Coronary artery (tissue), 2 donors: ENCODE data around the gene CLNK.

Experiments
- DNase-seq: peaks from one replicate; pipeline ENCODE4 v3.0.0-alpha.2; 2017; ENCODE audit warnings: low spot score
- H3K27ac ChIP-seq, 2 donors: fragments of 200-600 bp; sonication (generic); one replicate each; pipeline ENCODE4 v1.5.1; 2016 to 2019
- H3K4me3 ChIP-seq: fragments of 200-600 bp; sonication (generic); 2 replicates; pipeline ENCODE4 v1.5.1; 2016; ENCODE audit warnings: mild to moderate bottlenecking, moderate library complexity
- TF ChIP-seq, protein P1 (sequence below): fragments of 200-600 bp; sonication (generic); IDR thresholded peaks from one replicate; pipeline ENCODE4 v1.5.1; 2019; ENCODE audit warnings: antibody characterized with exemption

The CLNK gene

GRCh38 chr4:10635091-10635490, 49.5 kb downstream of the CLNK start:
- TF ChIP-seq, protein P1, sequence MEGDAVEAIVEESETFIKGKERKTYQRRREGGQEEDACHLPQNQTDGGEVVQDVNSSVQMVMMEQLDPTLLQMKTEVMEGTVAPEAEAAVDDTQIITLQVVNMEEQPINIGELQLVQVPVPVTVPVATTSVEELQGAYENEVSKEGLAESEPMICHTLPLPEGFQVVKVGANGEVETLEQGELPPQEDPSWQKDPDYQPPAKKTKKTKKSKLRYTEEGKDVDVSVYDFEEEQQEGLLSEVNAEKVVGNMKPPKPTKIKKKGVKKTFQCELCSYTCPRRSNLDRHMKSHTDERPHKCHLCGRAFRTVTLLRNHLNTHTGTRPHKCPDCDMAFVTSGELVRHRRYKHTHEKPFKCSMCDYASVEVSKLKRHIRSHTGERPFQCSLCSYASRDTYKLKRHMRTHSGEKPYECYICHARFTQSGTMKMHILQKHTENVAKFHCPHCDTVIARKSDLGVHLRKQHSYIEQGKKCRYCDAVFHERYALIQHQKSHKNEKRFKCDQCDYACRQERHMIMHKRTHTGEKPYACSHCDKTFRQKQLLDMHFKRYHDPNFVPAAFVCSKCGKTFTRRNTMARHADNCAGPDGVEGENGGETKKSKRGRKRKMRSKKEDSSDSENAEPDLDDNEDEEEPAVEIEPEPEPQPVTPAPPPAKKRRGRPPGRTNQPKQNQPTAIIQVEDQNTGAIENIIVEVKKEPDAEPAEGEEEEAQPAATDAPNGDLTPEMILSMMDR: no peak
- Histone ChIP-seq H3K27ac (no peak overlapping the region), H3K4me3 (no peak overlapping the region)
- no peak for DNase-seq

GRCh38 chr4:10629394-10629793, 55.2 kb downstream of the CLNK start:
- DNase-seq: no peak
- Histone ChIP-seq H3K4me3 (no peak overlapping the region), H3K27ac (no peak overlapping the region)
- TF ChIP-seq, protein P1: no peak

- Histone ChIP-seq H3K27ac (no peak overlapping the region), H3K4me3 (no peak overlapping the region)
- DNase-seq: no peak
- TF ChIP-seq, protein P1: no peak
These were observed 59.4 kb downstream of the CLNK start for GRCh38 chr4:10625131-10625530.

DNA sequence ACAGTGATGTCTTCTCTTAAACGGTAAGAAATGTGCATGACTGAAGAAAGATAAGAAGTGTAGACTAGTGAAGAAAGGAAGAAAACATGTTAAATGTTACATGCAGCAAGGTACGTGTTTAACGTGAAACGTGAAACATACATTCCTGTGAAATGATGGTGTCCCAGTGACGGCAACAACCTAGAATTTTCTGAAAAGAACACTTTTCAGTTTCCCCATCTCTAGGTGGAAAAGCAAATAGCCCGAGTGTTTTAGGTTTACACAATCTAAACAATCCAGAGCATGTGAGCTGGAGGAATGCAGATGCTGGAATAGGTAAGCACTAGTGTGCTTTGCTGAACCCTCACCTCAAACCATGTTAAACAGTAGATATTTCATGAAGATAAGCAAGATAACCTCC, 60.7 kb downstream of the CLNK start:
- TF ChIP-seq, protein P1: no peak
- no peak for DNase-seq
- no peak overlapping the region for H3K4me3 ChIP-seq
- no peak overlapping the region for H3K27ac ChIP-seq

DNA sequence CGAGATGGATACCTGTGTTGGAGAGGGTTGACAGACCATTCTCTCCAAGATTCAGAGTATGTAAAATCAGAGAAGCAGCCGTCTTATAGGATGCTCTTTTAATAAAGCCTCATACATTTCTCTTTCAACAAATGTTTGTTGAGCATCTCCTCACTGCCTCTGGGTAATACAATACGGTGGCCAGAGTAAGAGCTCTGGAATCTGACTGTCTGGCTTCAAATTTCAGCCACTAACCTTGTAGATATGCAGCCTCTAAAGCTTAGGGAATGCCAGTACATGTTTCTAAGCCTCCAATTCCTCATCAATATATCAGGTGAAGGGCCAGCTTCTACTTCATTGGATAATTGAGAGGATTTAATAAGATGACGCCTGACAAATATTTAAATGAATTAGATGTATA, 61.3 kb downstream of the CLNK start:
- H3K4me3 ChIP-seq: no peak overlapping the region
- no peak overlapping the region for H3K27ac ChIP-seq
- TF ChIP-seq, protein P1: no peak
- no peak for DNase-seq

- Histone ChIP-seq H3K27ac (no peak overlapping the region), H3K4me3 (no peak overlapping the region)
- DNase-seq: no peak
- TF ChIP-seq, protein P1: no peak
These were observed 61.8 kb downstream of the CLNK start for GRCh38 chr4:10622728-10623127.

- TF ChIP-seq, protein P1: no peak
- no peak for DNase-seq
- no peak overlapping the region for H3K4me3 ChIP-seq
- no peak overlapping the region for H3K27ac ChIP-seq
These were observed 63.6 kb downstream of the CLNK start for GRCh38 chr4:10620935-10621488.
